ENCODE results near the gene TTC3.

GRCh38 chr21:37045149-37045548, 27.9 kb upstream of the TTC3 start:
- TF ChIP-seq CTCF (IDR thresholded peaks at IDR 0.05), result no peak
- no peak for TF ChIP-seq POLR2A (IDR thresholded peaks at IDR 0.05)
- TF ChIP-seq EP300 (IDR thresholded peaks at IDR 0.05), result no peak
- TF ChIP-seq POLR2AphosphoS5 (IDR thresholded peaks at IDR 0.05), result no peak
